HepG2 (cell line): ENCODE results near the gene SULT4A1. TPM values are rescaled to one million over a fixed set of nuclear protein-coding genes. Genes with fewer than 3 reads are reported as not detected.

Source experiments
- ATAC-seq: fragments of 200-7000 bp; cut with Tn5 transposase; 3 replicates; pipeline ENCODE4 v1.9.1; 2020; ENCODE audit warnings: mild to moderate bottlenecking, moderate library complexity
- BruUV-seq: library from RNA; stranded (reverse); fragments of 400-500 nt; replicated peaks from 2 replicates; lab custom pipeline; 2021; lab: Mats Ljungman, UMichigan
- CTCF ChIA-PET: fragments of 300-600 bp; formaldehyde crosslinking; extraction: SDS; loops from one replicate; lab custom pipeline; 2021; ENCODE audit warnings: low total read pairs, inconsistent platforms, low intra/inter-chr PET ratio; lab: Yijun Ruan, JAX
- POLR2A ChIA-PET: fragments of 350-600 bp; sonication (Branson Sonifier 250); formaldehyde crosslinking; loops from one replicate; lab custom pipeline; 2020; ENCODE audit warnings: antibody characterized with exemption, inconsistent platforms; lab: Yijun Ruan, JAX
- DNase-seq: peaks from one replicate; pipeline ENCODE4 v3.0.0-alpha.2; 2015; ENCODE audit warnings: low spot score
- FAIRE-seq: peaks from 3 replicates; lab custom pipeline; 2011; peaks lifted over from hg19 to GRCh38; lab: Jason Lieb, UNC
- H2AFZ ChIP-seq: one replicate; pipeline ENCODE4 v1.6.1; 2011; ENCODE audit warnings: low read length, inconsistent platforms
- H3K27ac ChIP-seq: fragments of 300-600 bp; 3 replicates; pipeline ENCODE4 v1.8.0; 2011; ENCODE audit warnings: mixed run types, mild to moderate bottlenecking, mixed read lengths, low read length, inconsistent platforms; ENCODE audit not compliant: insufficient read depth; ENCODE audit errors: extremely low read length
- H3K27me3 ChIP-seq, 2 experiments: fragments of 200-600 bp in 1 of 2; 2 replicates in 1 of 2; 3 replicates in 1 of 2; pipeline versions ENCODE4 v1.6.0 to v1.8.0; 2011; ENCODE audit warnings: low read length in 2 of 2, mild to moderate bottlenecking in 2 of 2, moderate library complexity in 2 of 2, inconsistent platforms in 1 of 2; ENCODE audit not compliant: insufficient read depth in 2 of 2, control insufficient read depth in 1 of 2
- H3K36me3 ChIP-seq, 2 experiments: fragments of 200-600 bp in 1 of 2; replicated peaks in 1 of 2; 2 replicates in 1 of 2; 3 replicates in 1 of 2; pipeline versions ENCODE4 v1.5.1 to v1.8.0; 2011; ENCODE audit warnings: low read length in 2 of 2, inconsistent platforms in 1 of 2; ENCODE audit not compliant: insufficient read depth in 2 of 2, control insufficient read depth in 1 of 2
- H3K4me1 ChIP-seq: 2 replicates; pipeline ENCODE4 v1.5.1; 2012; ENCODE audit warnings: low read length, inconsistent platforms; ENCODE audit not compliant: insufficient read depth
- H3K4me2 ChIP-seq: 2 replicates; pipeline ENCODE4 v1.6.0; 2011; ENCODE audit warnings: low read depth, low read length, inconsistent platforms
- H3K4me3 ChIP-seq, 3 experiments: fragments of 200-600 bp in 1 of 3; sonication (generic), shearing (Covaris generic) in 1 of 3; replicated peaks in 1 of 3; 2 replicates each; pipeline ENCODE4 v1.5.1; 2011 to 2016; ENCODE audit warnings: low read length in 3 of 3, inconsistent platforms in 2 of 3, low read depth in 2 of 3, mild to moderate bottlenecking in 2 of 3, control low read depth in 1 of 3, mixed read lengths in 1 of 3; ENCODE audit not compliant: insufficient read depth in 1 of 3
- H3K79me2 ChIP-seq: one replicate; pipeline ENCODE4 v1.6.1; 2011; ENCODE audit warnings: low read length, inconsistent platforms; ENCODE audit not compliant: insufficient read depth
- H3K9ac ChIP-seq: 2 replicates; pipeline ENCODE4 v1.6.0; 2011; ENCODE audit warnings: mild to moderate bottlenecking, low read depth, low read length, inconsistent platforms; ENCODE audit not compliant: insufficient read depth
- H3K9me3 ChIP-seq: 2 replicates; pipeline ENCODE4 v1.5.1; 2012; ENCODE audit warnings: mild to moderate bottlenecking, low read length
- H4K20me1 ChIP-seq: 2 replicates; pipeline ENCODE4 v1.6.0; 2011; ENCODE audit warnings: inconsistent platforms, mild to moderate bottlenecking, low read length, moderate library complexity; ENCODE audit not compliant: insufficient read depth
- ASH2L ChIP-seq: fragments of 300-600, 200-600 bp; sonication (generic); IDR thresholded peaks from 2 replicates; pipeline ENCODE4 v1.7.0; 2017; ENCODE audit warnings: low read depth, mild to moderate bottlenecking, moderate library complexity, mixed read lengths, low read length; ENCODE audit not compliant: insufficient read length
- CBFB ChIP-seq: sonication (generic); formaldehyde crosslinking; IDR thresholded peaks from 2 replicates; pipeline ENCODE4 v1.4.0; 2020; ENCODE audit warnings: missing genetic modification reagents
- CEBPG ChIP-seq: IDR thresholded peaks from 2 replicates; pipeline ENCODE4 v1.6.1; 2016
- GZF1 ChIP-seq: sonication (generic); formaldehyde crosslinking; IDR thresholded peaks from 2 replicates; pipeline ENCODE4 v1.5.1; 2020; ENCODE audit warnings: mild to moderate bottlenecking, missing genetic modification reagents
- MED1 ChIP-seq: sonication (generic); formaldehyde crosslinking; IDR thresholded peaks from 2 replicates; pipeline ENCODE4 v1.4.0; 2020; ENCODE audit warnings: missing genetic modification reagents
- MTF1 ChIP-seq: sonication (generic); formaldehyde crosslinking; IDR thresholded peaks from 2 replicates; pipeline ENCODE4 v1.5.0; 2020; ENCODE audit warnings: missing genetic modification reagents
- SOX6 ChIP-seq, 2 experiments: fragments of 450-650 bp in 1 of 2; sonication (generic) in 1 of 2; formaldehyde crosslinking in 1 of 2; IDR thresholded peaks; 2 replicates each; pipeline versions ENCODE4 v1.4.0 to v1.6.1; 2017 to 2020; ENCODE audit warnings: antibody characterized with exemption in 1 of 2, mild to moderate bottlenecking in 1 of 2, missing genetic modification reagents in 1 of 2
- TARDBP ChIP-seq: sonication (generic); formaldehyde crosslinking; IDR thresholded peaks from 2 replicates; pipeline ENCODE4 v1.8.0; 2022; ENCODE audit warnings: mild to moderate bottlenecking, missing genetic modification reagents
- ZNF142 ChIP-seq: sonication (generic); formaldehyde crosslinking; IDR thresholded peaks from 2 replicates; pipeline ENCODE4 v1.4.0; 2020; ENCODE audit warnings: missing genetic modification reagents
- ZNF687 ChIP-seq: sonication (generic); formaldehyde crosslinking; IDR thresholded peaks from 2 replicates; pipeline ENCODE4 v1.5.1; 2020; ENCODE audit warnings: mild to moderate bottlenecking, missing genetic modification reagents, moderate library complexity
- WGBS: methylation state at CpG from one replicate; pipeline ENCODE4 v1.1.6; 2017; ENCODE audit warnings: low lambda C conversion rate; 5-methylcytosine and 5-hydroxymethylcytosine counted together
- in situ Hi-C: cut with HindIII; loops from 2 replicates; pipeline ENCODE4 v1.10.0; 2017; ENCODE audit warnings: low pct_unique_long_range_greater_than_20kb; ENCODE audit not compliant: extremely low pct_ligation_motif_present
- intact Hi-C: fragments of 100-400 bp; cut with micrococcal nuclease; formaldehyde crosslinking; loops from one replicate; pipeline ENCODE4 v1.10.0; 2022; ENCODE audit not compliant: unreplicated experiment
- polyA plus RNA-seq, 8 experiments: library from polyadenylated mRNA; depleted of rRNA in 3 of 8; stranded (reverse) in 7 of 8; unstranded in 1 of 8; fragments of >200 nt; fragmentation: Illumina TruSeq in 4 of 8; extraction: Trizol in 4 of 8; gene quantifications; 2 replicates each; pipeline versions ENCODE4 v1.2.1 to v1.2.3, GENCODE V29; 2011 to 2016; ENCODE audit warnings: low read depth in 4 of 8, missing spikeins in 1 of 8, mixed read lengths in 1 of 8; ENCODE audit not compliant: insufficient read depth in 1 of 8
- total RNA-seq, 5 experiments: library from RNA; depleted of rRNA; stranded (reverse); fragments of >200 nt; fragmentation: Illumina TruSeq; extraction: Trizol; gene quantifications; 2 replicates each; pipeline ENCODE4 v1.2.3, GENCODE V29; 2016; ENCODE audit warnings: low read depth in 1 of 5
- TF ChIP-seq, protein P1 (sequence below): IDR thresholded peaks from 2 replicates; pipeline ENCODE4 v1.6.1; 2016
- TF ChIP-seq, protein P2 (sequence below): sonication (generic); formaldehyde crosslinking; IDR thresholded peaks from 2 replicates; pipeline ENCODE4 v1.8.1; 2023; ENCODE audit warnings: missing genetic modification reagents, inconsistent platforms, borderline replicate concordance

Gene SULT4A1
- total and polyA plus RNA-seq, 2 of the 13 experiments (the other 11 are each of a cell fraction or from before 2014, with no cell fraction given) = not detected

DNA sequence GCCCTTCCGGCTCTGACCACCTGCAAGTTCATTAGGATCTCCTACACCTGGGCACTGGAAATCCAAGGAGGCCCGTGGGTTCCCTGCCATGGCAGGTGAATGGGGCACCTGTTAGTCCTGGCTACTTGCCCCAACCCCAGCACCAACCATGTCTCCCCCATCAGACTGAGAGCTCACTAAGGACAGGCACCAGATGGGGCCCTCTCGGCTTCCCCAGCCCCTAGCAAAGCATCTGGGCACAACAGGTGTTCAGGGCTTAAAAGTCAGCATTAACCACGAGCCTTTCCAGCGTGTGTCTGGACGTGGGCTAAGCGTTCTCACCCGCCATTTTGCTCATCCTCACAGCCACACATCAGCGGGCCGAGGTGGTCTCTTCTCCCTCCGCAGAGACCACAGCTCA, 2.2 kb downstream of the SULT4A1 start (continued):
- TF ChIP-seq ZNF142 (no peak), MED1 (CRISPR knock-in tag) (no peak), ASH2L (no peak)

GRCh38 chr22:43859621-43860020, 2.7 kb downstream of the SULT4A1 start:
- ChIA-PET CTCF (no interaction called here), POLR2A (no interaction called here)
- no TSS peak for BruUV-seq
- no peak for ATAC-seq
- Histone ChIP-seq H3K4me2 (no peak overlapping the region), H3K36me3 (no peaks in the 10 kb centered on the region), H3K27me3 (peaks cover 0 to 39% of the 10 kb centered on the region in 2 experiments; a peak in 4 of 5 replicates), H2AFZ (no peak overlapping the region), H3K4me1 (no peaks in the 10 kb centered on the region), H3K27ac (no peak overlapping the region), H3K79me2 (no peaks in the 10 kb centered on the region), H3K4me3 (no peak overlapping the region), H3K9me3 (no peaks in the 10 kb centered on the region), H3K9ac (no peak overlapping the region), H4K20me1 (no peaks in the 10 kb centered on the region)
- 31% methylated on average over 8 of the region's 14 CpGs for WGBS
- intact Hi-C loops (no loop called here), in situ Hi-C loops (no loop called here)
- FAIRE-seq = no peak
- DNase-seq = no peak
- TF ChIP-seq, protein P1, sequence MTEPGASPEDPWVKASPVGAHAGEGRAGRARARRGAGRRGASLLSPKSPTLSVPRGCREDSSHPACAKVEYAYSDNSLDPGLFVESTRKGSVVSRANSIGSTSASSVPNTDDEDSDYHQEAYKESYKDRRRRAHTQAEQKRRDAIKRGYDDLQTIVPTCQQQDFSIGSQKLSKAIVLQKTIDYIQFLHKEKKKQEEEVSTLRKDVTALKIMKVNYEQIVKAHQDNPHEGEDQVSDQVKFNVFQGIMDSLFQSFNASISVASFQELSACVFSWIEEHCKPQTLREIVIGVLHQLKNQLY (CRISPR knock-in tag) = no peak
- no peak for TF ChIP-seq MTF1 (CRISPR knock-in tag)
- TF ChIP-seq, protein P2, sequence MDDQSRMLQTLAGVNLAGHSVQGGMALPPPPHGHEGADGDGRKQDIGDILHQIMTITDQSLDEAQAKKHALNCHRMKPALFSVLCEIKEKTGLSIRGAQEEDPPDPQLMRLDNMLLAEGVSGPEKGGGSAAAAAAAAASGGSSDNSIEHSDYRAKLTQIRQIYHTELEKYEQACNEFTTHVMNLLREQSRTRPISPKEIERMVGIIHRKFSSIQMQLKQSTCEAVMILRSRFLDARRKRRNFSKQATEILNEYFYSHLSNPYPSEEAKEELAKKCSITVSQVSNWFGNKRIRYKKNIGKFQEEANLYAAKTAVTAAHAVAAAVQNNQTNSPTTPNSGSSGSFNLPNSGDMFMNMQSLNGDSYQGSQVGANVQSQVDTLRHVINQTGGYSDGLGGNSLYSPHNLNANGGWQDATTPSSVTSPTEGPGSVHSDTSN (CRISPR knock-in tag) = no peak
- TF ChIP-seq ZNF687 = no peak
- no peak for TF ChIP-seq SOX6 (IDR thresholded peaks at IDR 0.05)
- TF ChIP-seq SOX6 (CRISPR knock-in tag; IDR thresholded peaks at IDR 0.05) = no peak
- TF ChIP-seq CEBPG = no peak
- no peak for TF ChIP-seq TARDBP (CRISPR knock-in tag)
- TF ChIP-seq CBFB (CRISPR knock-in tag) = no peak
- TF ChIP-seq GZF1 (CRISPR knock-in tag) = no peak
